Immature natural killer cell (primary cell): ENCODE measurements around the gene CALY. TPM values are rescaled to one million over a fixed set of nuclear protein-coding genes. Genes with fewer than 3 reads are reported as not detected.
A peak's percentile ranks its signal among the peaks of the same experiment; 100 is the strongest.

Experiments used
- DNase-seq, 3 donors: peaks; one replicate each; pipeline ENCODE4 v3.0.0; 2022; ENCODE audit warnings: mixed read lengths in 1 of 3
- H3K27ac Mint-ChIP-seq, 6 donors: one replicate each; pipeline ENCODE4 v1.8.0; 2020; ENCODE audit warnings: mixed read lengths in 6 of 6, mild to moderate bottlenecking in 5 of 6, inconsistent platforms in 4 of 6, moderate library complexity in 3 of 6
- H3K27me3 Mint-ChIP-seq, 3 donors: one replicate each; pipeline ENCODE4 v1.8.0; 2020 to 2021; ENCODE audit warnings: low read depth in 3 of 3, mild to moderate bottlenecking in 3 of 3, mixed read lengths in 3 of 3, moderate library complexity in 3 of 3, inconsistent platforms in 1 of 3
- H3K36me3 Mint-ChIP-seq, 3 donors: one replicate each; pipeline ENCODE4 v1.8.0; 2020; ENCODE audit warnings: mixed read lengths in 3 of 3, inconsistent platforms in 2 of 3, mild to moderate bottlenecking in 2 of 3
- H3K4me1 Mint-ChIP-seq, 2 donors: one replicate each; pipeline ENCODE4 v1.8.0; 2020; ENCODE audit warnings: inconsistent platforms in 2 of 2, mild to moderate bottlenecking in 2 of 2, mixed read lengths in 2 of 2, moderate library complexity in 1 of 2
- H3K4me3 Mint-ChIP-seq, 5 donors: one replicate each; pipeline ENCODE4 v1.8.0; 2020; ENCODE audit warnings: mild to moderate bottlenecking in 5 of 5, mixed read lengths in 5 of 5, inconsistent platforms in 3 of 5, moderate library complexity in 3 of 5
- H3K9me3 Mint-ChIP-seq, 6 donors: one replicate each; pipeline ENCODE4 v1.8.0; 2020; ENCODE audit warnings: mild to moderate bottlenecking in 6 of 6, mixed read lengths in 6 of 6, inconsistent platforms in 4 of 6, moderate library complexity in 3 of 6
- polyA plus RNA-seq, 3 donors: library from polyadenylated mRNA; unstranded; fragments of 300-500 nt; fragmentation: Illumina TruSeq; gene quantifications; one replicate each; pipeline ENCODE4 v1.2.3, GENCODE V29; 2021

Gene CALY
- polyA plus RNA-seq, 3 donors from 2014 or later, result not detected

DNA sequence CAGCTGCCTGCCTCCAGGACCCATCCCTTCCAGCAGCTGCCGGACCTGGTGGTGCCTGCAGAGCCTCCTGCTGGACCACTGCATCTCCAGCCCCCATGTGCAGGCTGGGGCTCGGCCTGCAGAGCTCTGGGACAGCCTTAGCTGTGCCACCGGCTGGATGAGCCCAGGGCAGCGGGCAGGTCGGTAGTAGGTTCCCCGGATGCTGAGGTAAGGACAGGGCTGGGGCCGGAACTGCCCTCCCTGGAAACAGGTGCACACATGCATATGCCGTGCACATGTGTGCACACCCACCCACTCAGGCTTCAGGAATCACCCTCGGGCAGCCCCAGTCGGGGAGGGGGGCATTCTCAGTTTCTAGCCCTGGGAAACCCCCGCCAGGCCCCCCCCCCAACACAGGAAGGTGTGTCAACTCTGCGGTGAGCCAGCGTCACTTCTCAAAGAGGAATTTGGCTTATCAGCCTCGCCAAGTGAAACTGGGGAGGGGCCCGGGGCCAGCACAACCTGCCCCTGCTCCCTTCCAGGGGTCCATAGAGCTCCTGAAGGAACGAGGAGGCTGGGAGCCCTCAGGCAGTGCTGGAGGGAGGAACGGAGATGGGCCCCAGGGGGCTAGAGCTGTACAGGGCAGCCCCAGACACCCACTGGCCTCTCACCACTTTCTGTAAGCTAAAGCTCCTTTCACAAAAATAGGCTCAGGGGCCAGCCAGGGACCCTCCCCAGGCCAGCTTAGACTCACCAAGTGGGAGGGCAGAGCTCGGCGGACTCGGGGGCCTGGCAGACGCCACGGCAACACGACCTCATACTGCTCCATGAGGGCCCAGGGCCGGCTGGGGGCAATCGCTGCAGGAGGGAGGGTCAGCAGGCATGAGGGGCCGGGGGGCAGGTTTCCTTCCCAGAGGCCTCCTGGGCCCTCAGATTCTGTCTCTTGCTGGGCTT is 61.7 kb downstream of the CALY start:
- no peaks in the 10 kb centered on the region for H3K9me3 Mint-ChIP-seq
- H3K27ac Mint-ChIP-seq, result peak overlapping the region; percentile 92 to 100 (median 96)
- peak; percentile 79 to 81 (median 81) for DNase-seq
- H3K4me3 Mint-ChIP-seq, result peak overlapping the region; percentile 92 to 94 (median 93)
- peaks cover 18 to 34% (median 19%) of the 10 kb centered on the region in 3 donors for H3K27me3 Mint-ChIP-seq
- no peaks in the 10 kb centered on the region for H3K36me3 Mint-ChIP-seq
- H3K4me1 Mint-ChIP-seq, result peaks cover 26 to 38% of the 10 kb centered on the region in 2 donors

Other genes starting within 250 kb of the CALY start
- gene ADGRA1, start 249.0 kb downstream of the CALY start, polyA plus RNA-seq, result not detected
- gene KNDC1, start 176.7 kb downstream of the CALY start, polyA plus RNA-seq, result not detected
- gene UTF1, start 106.7 kb downstream of the CALY start, polyA plus RNA-seq, result not detected
- gene VENTX, start 99.0 kb downstream of the CALY start, polyA plus RNA-seq, result under 1 TPM in 1 of 3 donors, not detected in 2; 0.24 TPM
- gene ADAM8, start 60.0 kb downstream of the CALY start, polyA plus RNA-seq, result 100 to 1,000 TPM; 143 to 294 (median 153) TPM
- gene TUBGCP2, start 28.0 kb downstream of the CALY start, polyA plus RNA-seq, result 10 to 100 TPM; 11.0 to 44.3 (median 27.5) TPM
- gene ZNF511, start 28.0 kb downstream of the CALY start, polyA plus RNA-seq, result 10 to 100 TPM; 73.2 to 90.2 (median 88.0) TPM
- not detected for gene PRAP1, start 10.5 kb upstream of the CALY start, polyA plus RNA-seq
- gene FUOM, start 21.1 kb upstream of the CALY start, polyA plus RNA-seq, result 10 to 100 TPM; 12.3 to 28.7 (median 17.5) TPM
- gene ECHS1, start 36.5 kb upstream of the CALY start, polyA plus RNA-seq, result 100 to 1,000 TPM in 2 of 3 donors, 10 to 100 TPM in 1; 91.2 to 134 (median 118) TPM
- 10 to 100 TPM; 10.5 to 13.0 (median 11.0) TPM for gene PAOX, start 42.4 kb upstream of the CALY start, polyA plus RNA-seq
- 10 to 100 TPM; 45.5 to 60.3 (median 58.3) TPM for gene MTG1, start 57.3 kb upstream of the CALY start, polyA plus RNA-seq
- under 1 TPM in 2 of 3 donors, not detected in 1; 0.30 to 0.37 TPM for gene SPRN, start 87.7 kb upstream of the CALY start, polyA plus RNA-seq
- gene SCART1, start 117.0 kb upstream of the CALY start, polyA plus RNA-seq, result under 1 TPM in 2 of 3 donors, not detected in 1; 0.20 to 0.74 TPM
- gene CYP2E1, start 190.5 kb upstream of the CALY start, polyA plus RNA-seq, result 1 to 10 TPM in 1 of 3 donors, under 1 TPM in 1, not detected in 1; 0.18 to 1.5 TPM
- gene SYCE1, start 228.7 kb upstream of the CALY start, polyA plus RNA-seq, result under 1 TPM in 2 of 3 donors, not detected in 1; 0.25 to 0.48 TPM